Activated naive CD4-positive, alpha-beta T cell (primary cell): ENCODE results near the gene C20orf204.

Experiments
- DNase-seq, 4 experiments: peaks; one replicate each; lab custom pipeline; 2025; lab: John Stamatoyannopoulos, UW

Gene C20orf204

GRCh38 chr20:64042054-64042781 lies 6.2 kb downstream of the C20orf204 start:
- peak in 1 of 4 experiments; percentile 24 for DNase-seq

GRCh38 chr20:64043768-64044167 lies 7.8 kb downstream of the C20orf204 start:
- DNase-seq: no peak

- DNase-seq: no peak
These were observed 8.7 kb downstream of the C20orf204 start for GRCh38 chr20:64044484-64045247.

GRCh38 chr20:64045346-64046011 lies 9.5 kb downstream of the C20orf204 start:
- no peak for DNase-seq

- DNase-seq: no peak
These were observed 11.0 kb downstream of the C20orf204 start for GRCh38 chr20:64047046-64047389.

GRCh38 chr20:64047968-64048401 lies 12.0 kb downstream of the C20orf204 start:
- DNase-seq: no peak

GRCh38 chr20:64048402-64049044 lies 12.5 kb downstream of the C20orf204 start:
- DNase-seq: no peak

GRCh38 chr20:64049060-64049877 lies 13.3 kb downstream of the C20orf204 start, which contains the start of gene SOX18:
Gene SOX18 (minus strand): TSS chr20:64049639. CDS start chr20:64049516, 123 bp downstream.
- DNase-seq: no peak

GRCh38 chr20:64049878-64050260 lies 13.9 kb downstream of the C20orf204 start:
- no peak for DNase-seq

GRCh38 chr20:64050261-64051032 lies 14.5 kb downstream of the C20orf204 start:
- DNase-seq: no peak

GRCh38 chr20:64051033-64051452 lies 15.1 kb downstream of the C20orf204 start:
- DNase-seq: no peak

GRCh38 chr20:64051561-64052325 lies 15.8 kb downstream of the C20orf204 start:
- DNase-seq: no peak

GRCh38 chr20:64052326-64052722 lies 16.3 kb downstream of the C20orf204 start:
- DNase-seq: no peak

GRCh38 chr20:64052987-64053840 lies 17.2 kb downstream of the C20orf204 start:
- no peak for DNase-seq

GRCh38 chr20:64053841-64054661 lies 18.1 kb downstream of the C20orf204 start:
- no peak for DNase-seq

GRCh38 chr20:64055396-64055892 lies 19.5 kb downstream of the C20orf204 start:
- no peak for DNase-seq

- no peak for DNase-seq
These were observed 20.1 kb downstream of the C20orf204 start for GRCh38 chr20:64055893-64056638.
